SU-DHL-6 (cell line): ENCODE data around the gene TIMM10.

Experiments
- H2AFZ ChIP-seq: fragments of 200-600 bp; sonication (generic); 2 replicates; pipeline ENCODE4 v1.6.1; 2014; ENCODE audit warnings: low read depth, mild to moderate bottlenecking, moderate library complexity, mixed read lengths, antibody characterized with exemption, low read length; ENCODE audit not compliant: severe bottlenecking
- H3F3A ChIP-seq: fragments of 200-600 bp; shearing (Covaris generic); 2 replicates; pipeline ENCODE4 v1.6.0; 2016; ENCODE audit warnings: antibody characterized with exemption, mild to moderate bottlenecking; ENCODE audit not compliant: insufficient read depth
- H3K27ac ChIP-seq: fragments of 200-600 bp; sonication (generic); 2 replicates; pipeline ENCODE4 v1.5.1; 2016; ENCODE audit warnings: low read depth, mild to moderate bottlenecking, low read length, moderate library complexity, mixed read lengths
- H3K27me3 ChIP-seq: fragments of 200-600 bp; sonication (generic), shearing (Covaris generic); 2 replicates; pipeline ENCODE4 v1.6.0; 2014; ENCODE audit warnings: mild to moderate bottlenecking, low read length
- H3K36me3 ChIP-seq: fragments of 200-600 bp; sonication (generic); 2 replicates; pipeline ENCODE4 v1.6.1; 2014; ENCODE audit warnings: mild to moderate bottlenecking, low read length, mixed read lengths
- H3K4me2 ChIP-seq: fragments of 300-600, 200-600 bp; shearing (Covaris generic), sonication (generic); 2 replicates; pipeline ENCODE4 v1.6.0; 2014; ENCODE audit warnings: low read length, low read depth, mild to moderate bottlenecking; ENCODE audit not compliant: poor library complexity, severe bottlenecking
- H3K4me3 ChIP-seq: fragments of 200-600 bp; sonication (generic); 2 replicates; pipeline ENCODE4 v1.5.1; 2014; ENCODE audit warnings: antibody characterized with exemption, low read length, mild to moderate bottlenecking, mixed read lengths; ENCODE audit not compliant: insufficient read depth, poor library complexity, severe bottlenecking
- H3K79me2 ChIP-seq: fragments of 200-600 bp; sonication (generic); 2 replicates; pipeline ENCODE4 v1.6.1; 2014; ENCODE audit warnings: mild to moderate bottlenecking, low read length, moderate library complexity; ENCODE audit not compliant: insufficient read depth
- H3K9ac ChIP-seq: fragments of 200-600 bp; sonication (generic); 2 replicates; pipeline ENCODE4 v1.7.0; 2014; ENCODE audit warnings: mild to moderate bottlenecking, low read length
- H3K9me2 ChIP-seq: fragments of 200-600 bp; sonication (generic); replicated peaks from 2 replicates; pipeline ENCODE4 v1.6.1; 2014; ENCODE audit warnings: low read length; ENCODE audit not compliant: insufficient read depth
- H3K9me3 ChIP-seq: fragments of 200-600 bp; sonication (generic); 2 replicates; pipeline ENCODE4 v1.6.1; 2014; ENCODE audit warnings: low read length, mixed read lengths; ENCODE audit not compliant: insufficient read depth
- H4K20me1 ChIP-seq: fragments of 200-600 bp; sonication (generic); 2 replicates; pipeline ENCODE4 v1.6.1; 2014; ENCODE audit warnings: low read depth, mild to moderate bottlenecking, antibody characterized with exemption, low read length, moderate library complexity, mixed read lengths
- EZH2phosphoT487 ChIP-seq: fragments of 200-600 bp; sonication (generic), shearing (Covaris generic); conservative IDR thresholded peaks from 2 replicates; pipeline ENCODE4 v1.6.1; 2018; ENCODE audit warnings: mild to moderate bottlenecking, antibody characterized with exemption, low read length, moderate library complexity, mixed read lengths
- TF ChIP-seq, protein P1 (sequence below): fragments of 200-600 bp; sonication (generic); IDR thresholded peaks from one replicate; pipeline ENCODE4 v1.5.1; 2017; ENCODE audit warnings: antibody characterized with exemption, mild to moderate bottlenecking, low read length, moderate library complexity; ENCODE audit not compliant: insufficient read depth, poor library complexity, severe bottlenecking

TIMM10 gene

GRCh38 chr11:57566005-57566904, 35.7 kb upstream of the TIMM10 start:
- H3K27ac ChIP-seq: no peak overlapping the region
- no peaks in the 10 kb centered on the region for H3K79me2 ChIP-seq

GRCh38 chr11:57562596-57562995, 32.0 kb upstream of the TIMM10 start:
- Histone ChIP-seq H3K9me3 (no peaks in the 10 kb centered on the region), H2AFZ (no peak overlapping the region), H4K20me1 (no peaks in the 10 kb centered on the region), H3K4me3 (no peak overlapping the region), H3K27me3 (no peaks in the 10 kb centered on the region), H3K79me2 (no peaks in the 10 kb centered on the region), H3K27ac (no peak overlapping the region), H3F3A (peaks cover 7% of the 10 kb centered on the region; the same call in 1 of the 2 replicates), H3K36me3 (no peaks in the 10 kb centered on the region), H3K4me2 (no peak overlapping the region), H3K9me2 (no peaks in the 10 kb centered on the region), H3K9ac (no peak overlapping the region)
- no peak for TF ChIP-seq EZH2phosphoT487
- TF ChIP-seq, protein P1, sequence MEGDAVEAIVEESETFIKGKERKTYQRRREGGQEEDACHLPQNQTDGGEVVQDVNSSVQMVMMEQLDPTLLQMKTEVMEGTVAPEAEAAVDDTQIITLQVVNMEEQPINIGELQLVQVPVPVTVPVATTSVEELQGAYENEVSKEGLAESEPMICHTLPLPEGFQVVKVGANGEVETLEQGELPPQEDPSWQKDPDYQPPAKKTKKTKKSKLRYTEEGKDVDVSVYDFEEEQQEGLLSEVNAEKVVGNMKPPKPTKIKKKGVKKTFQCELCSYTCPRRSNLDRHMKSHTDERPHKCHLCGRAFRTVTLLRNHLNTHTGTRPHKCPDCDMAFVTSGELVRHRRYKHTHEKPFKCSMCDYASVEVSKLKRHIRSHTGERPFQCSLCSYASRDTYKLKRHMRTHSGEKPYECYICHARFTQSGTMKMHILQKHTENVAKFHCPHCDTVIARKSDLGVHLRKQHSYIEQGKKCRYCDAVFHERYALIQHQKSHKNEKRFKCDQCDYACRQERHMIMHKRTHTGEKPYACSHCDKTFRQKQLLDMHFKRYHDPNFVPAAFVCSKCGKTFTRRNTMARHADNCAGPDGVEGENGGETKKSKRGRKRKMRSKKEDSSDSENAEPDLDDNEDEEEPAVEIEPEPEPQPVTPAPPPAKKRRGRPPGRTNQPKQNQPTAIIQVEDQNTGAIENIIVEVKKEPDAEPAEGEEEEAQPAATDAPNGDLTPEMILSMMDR: no peak

More at GRCh38 chr11:57566005-57566904, 35.7 kb upstream of the TIMM10 start:
- Histone ChIP-seq H3K36me3 (no peaks in the 10 kb centered on the region), H3F3A (peaks cover 7% of the 10 kb centered on the region; the same call in 1 of the 2 replicates), H3K9me2 (no peaks in the 10 kb centered on the region), H3K9me3 (no peaks in the 10 kb centered on the region), H3K27me3 (no peaks in the 10 kb centered on the region), H3K9ac (0 out of 2 replicates have a peak overlapping the region, but pooled peaks have one; percentile 5), H3K4me2 (peak overlapping the region; percentile 62), H4K20me1 (no peaks in the 10 kb centered on the region), H2AFZ (no peak overlapping the region), H3K4me3 (peak overlapping the region; percentile 37)
- TF ChIP-seq, protein P1: no peak
- no peak for TF ChIP-seq EZH2phosphoT487

- H2AFZ ChIP-seq: no peak overlapping the region
- H4K20me1 ChIP-seq: no peaks in the 10 kb centered on the region
- no peak overlapping the region for H3K4me3 ChIP-seq
- no peak overlapping the region for H3K27ac ChIP-seq
- no peak overlapping the region for H3K4me2 ChIP-seq
- no peaks in the 10 kb centered on the region for H3K36me3 ChIP-seq
- TF ChIP-seq, protein P1: no peak
- TF ChIP-seq EZH2phosphoT487: no peak
- H3K9me3 ChIP-seq: no peaks in the 10 kb centered on the region
- no peaks in the 10 kb centered on the region for H3F3A ChIP-seq
- no peaks in the 10 kb centered on the region for H3K27me3 ChIP-seq
- no peaks in the 10 kb centered on the region for H3K79me2 ChIP-seq
- H3K9me2 ChIP-seq: no peaks in the 10 kb centered on the region
- H3K9ac ChIP-seq: no peak overlapping the region
Observed at GRCh38 chr11:57560146-57560545, 29.6 kb upstream of the TIMM10 start.
